Neural cell (in vitro differentiated cells): ENCODE data around the gene LSM14A.

Experiments
- CTCF ChIP-seq: fragments of 450-650 bp; IDR thresholded peaks from 2 replicates; pipeline ENCODE4 v1.5.1; 2014; ENCODE audit warnings: antibody characterized with exemption, mild to moderate bottlenecking, moderate library complexity; ENCODE audit not compliant: poor library complexity, severe bottlenecking
- EP300 ChIP-seq: fragments of 450-650 bp; conservative IDR thresholded peaks from 2 replicates; pipeline ENCODE4 v1.6.1; 2014; ENCODE audit warnings: antibody characterized with exemption, mild to moderate bottlenecking, moderate library complexity; ENCODE audit not compliant: poor library complexity, severe bottlenecking
- EZH2 ChIP-seq: fragments of 200-600, 300-800 bp; shearing (Covaris generic), sonication (generic); IDR thresholded peaks from 2 replicates; pipeline ENCODE4 v1.6.1; 2014; ENCODE audit warnings: antibody characterized with exemption, low read length, borderline replicate concordance, mild to moderate bottlenecking; ENCODE audit not compliant: insufficient read depth, poor library complexity, severe bottlenecking
- MXI1 ChIP-seq: fragments of 450-650 bp; conservative IDR thresholded peaks from 2 replicates; pipeline ENCODE4 v1.6.1; 2014; ENCODE audit warnings: antibody characterized with exemption, mild to moderate bottlenecking; ENCODE audit not compliant: poor library complexity, severe bottlenecking
- REST ChIP-seq: IDR thresholded peaks from 2 replicates; pipeline ENCODE4 v1.6.1; 2012; ENCODE audit warnings: borderline replicate concordance
- SMC3 ChIP-seq: fragments of 450-650 bp; conservative IDR thresholded peaks from 2 replicates; pipeline ENCODE4 v1.6.1; 2014; ENCODE audit warnings: antibody characterized with exemption, mild to moderate bottlenecking, moderate library complexity; ENCODE audit not compliant: poor library complexity
- TAF1 ChIP-seq: IDR thresholded peaks from 2 replicates; pipeline ENCODE4 v1.6.1; 2012; ENCODE audit warnings: low read depth

DNA sequence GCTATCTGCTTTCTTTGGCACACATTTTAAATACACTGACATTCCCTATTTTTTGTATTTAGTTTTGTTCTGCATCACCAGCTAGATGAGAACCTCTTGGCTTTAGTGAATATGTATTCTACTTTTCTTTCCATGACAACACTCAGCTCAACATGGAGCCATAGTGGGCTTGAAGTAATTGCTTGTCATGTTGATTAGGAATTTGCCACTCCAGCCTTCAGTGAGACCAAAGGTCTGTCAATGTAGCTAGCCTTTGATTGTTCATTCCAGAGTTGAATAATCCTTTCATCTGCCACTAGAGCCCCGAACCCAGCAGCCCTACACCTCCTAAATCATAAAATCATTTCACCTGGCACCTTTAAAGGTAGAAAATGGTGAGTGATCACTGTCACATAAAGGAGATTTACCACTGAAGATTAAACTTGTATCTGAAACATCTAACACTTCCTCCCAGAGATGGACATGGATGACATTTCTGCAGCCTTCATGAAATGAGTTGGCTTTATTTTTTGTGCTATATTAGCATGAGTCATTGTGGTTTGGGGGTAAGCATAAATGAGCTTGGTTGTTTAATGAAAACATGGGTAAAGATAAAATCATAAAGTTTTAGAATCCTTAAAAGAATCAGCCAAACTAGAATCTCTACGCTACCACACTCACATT lies 52.8 kb downstream of the LSM14A start:
- TF ChIP-seq CTCF (no peak), REST (no peak), TAF1 (no peak), MXI1 (no peak), EP300 (no peak), SMC3 (no peak), EZH2 (no peak)
